D721Med (cell line): Measurements from ENCODE around the gene PDCL3.

Experiments used
- DNase-seq: peaks from one replicate; pipeline ENCODE4 v3.0.0; 2011; ENCODE audit warnings: low spot score; ENCODE audit not compliant: insufficient read length
- FAIRE-seq: peaks from 2 replicates; lab custom pipeline; 2011; peaks lifted over from hg19 to GRCh38; lab: Jason Lieb, UNC
- TF ChIP-seq, protein P1 (sequence below): IDR thresholded peaks from 2 replicates; pipeline ENCODE4 v1.5.1; 2012; ENCODE audit warnings: mild to moderate bottlenecking, control low read depth; ENCODE audit not compliant: insufficient read depth; ENCODE audit errors: missing control alignments

The PDCL3 gene

DNA sequence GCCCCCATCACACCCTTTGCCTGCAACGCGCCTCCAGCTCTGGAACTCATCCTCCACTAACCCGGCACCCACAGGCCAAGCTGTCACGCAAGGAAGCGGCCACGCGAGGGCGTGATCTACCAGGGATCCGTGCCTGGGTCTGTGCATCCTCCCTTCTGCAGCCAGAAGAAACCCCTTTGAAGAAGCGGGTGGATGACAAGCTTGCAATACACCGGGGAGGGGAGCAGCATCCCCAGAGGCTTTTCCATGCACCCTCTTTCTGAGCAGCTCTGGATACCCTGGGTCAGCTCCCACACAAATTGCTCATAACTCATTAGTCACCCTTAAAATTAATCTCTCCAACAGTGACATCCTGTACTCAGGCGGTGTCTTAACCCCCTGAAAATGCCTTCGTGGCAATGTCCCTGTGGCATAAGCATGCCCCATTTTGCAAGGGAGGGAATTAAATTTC lies 47.6 kb downstream of the PDCL3 start:
- DNase-seq = peak; percentile 47
- TF ChIP-seq, protein P1, sequence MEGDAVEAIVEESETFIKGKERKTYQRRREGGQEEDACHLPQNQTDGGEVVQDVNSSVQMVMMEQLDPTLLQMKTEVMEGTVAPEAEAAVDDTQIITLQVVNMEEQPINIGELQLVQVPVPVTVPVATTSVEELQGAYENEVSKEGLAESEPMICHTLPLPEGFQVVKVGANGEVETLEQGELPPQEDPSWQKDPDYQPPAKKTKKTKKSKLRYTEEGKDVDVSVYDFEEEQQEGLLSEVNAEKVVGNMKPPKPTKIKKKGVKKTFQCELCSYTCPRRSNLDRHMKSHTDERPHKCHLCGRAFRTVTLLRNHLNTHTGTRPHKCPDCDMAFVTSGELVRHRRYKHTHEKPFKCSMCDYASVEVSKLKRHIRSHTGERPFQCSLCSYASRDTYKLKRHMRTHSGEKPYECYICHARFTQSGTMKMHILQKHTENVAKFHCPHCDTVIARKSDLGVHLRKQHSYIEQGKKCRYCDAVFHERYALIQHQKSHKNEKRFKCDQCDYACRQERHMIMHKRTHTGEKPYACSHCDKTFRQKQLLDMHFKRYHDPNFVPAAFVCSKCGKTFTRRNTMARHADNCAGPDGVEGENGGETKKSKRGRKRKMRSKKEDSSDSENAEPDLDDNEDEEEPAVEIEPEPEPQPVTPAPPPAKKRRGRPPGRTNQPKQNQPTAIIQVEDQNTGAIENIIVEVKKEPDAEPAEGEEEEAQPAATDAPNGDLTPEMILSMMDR = peak; percentile 54
- no peak for FAIRE-seq

DNA sequence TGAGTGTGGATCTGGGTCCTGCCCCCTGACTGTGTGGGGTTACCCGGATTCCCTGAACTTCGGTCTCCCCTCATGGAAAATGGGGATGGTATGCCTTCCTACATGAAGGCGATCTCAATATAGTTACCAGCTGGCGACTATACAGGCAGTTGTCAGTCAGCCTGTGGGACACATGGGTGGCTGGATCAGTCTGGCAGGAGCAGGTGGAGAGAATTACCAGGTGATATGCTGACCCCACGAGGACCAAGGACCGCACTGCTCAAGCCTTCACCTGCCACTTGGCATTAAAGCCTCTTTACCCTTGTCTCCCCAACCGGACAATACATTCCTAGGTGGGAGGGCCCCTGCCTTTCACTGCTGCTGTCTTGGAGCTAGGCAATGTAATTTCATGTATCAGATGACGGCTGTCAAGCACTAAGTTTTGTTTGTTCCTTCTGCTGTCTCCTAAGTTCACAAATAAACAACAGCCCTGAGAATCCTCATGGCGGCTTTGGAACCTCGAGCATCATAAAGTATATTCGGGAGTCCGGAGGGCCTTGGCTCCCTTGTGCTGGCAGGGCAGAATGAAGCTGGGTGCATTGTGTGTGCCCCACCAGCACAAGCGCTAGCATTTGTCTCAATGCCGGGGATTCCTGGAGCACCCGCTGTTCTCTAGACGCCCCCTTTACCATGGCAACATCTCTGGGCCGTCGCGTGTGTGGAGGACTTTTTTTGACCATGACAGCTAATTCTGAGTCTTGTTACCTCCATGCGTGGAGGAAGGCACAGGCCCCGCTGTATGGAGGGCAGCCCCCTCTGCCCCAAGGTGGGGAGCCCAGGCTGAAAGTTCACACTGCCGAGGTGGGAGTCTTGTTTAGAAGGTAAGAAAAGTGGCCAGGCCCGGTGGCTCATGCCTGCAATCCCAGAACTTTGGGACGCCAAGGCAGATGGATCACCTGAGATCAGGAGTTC lies 48.6 kb downstream of the PDCL3 start:
- FAIRE-seq (no peak), DNase-seq (no peak)
- TF ChIP-seq, protein P1 = no peak

DNA sequence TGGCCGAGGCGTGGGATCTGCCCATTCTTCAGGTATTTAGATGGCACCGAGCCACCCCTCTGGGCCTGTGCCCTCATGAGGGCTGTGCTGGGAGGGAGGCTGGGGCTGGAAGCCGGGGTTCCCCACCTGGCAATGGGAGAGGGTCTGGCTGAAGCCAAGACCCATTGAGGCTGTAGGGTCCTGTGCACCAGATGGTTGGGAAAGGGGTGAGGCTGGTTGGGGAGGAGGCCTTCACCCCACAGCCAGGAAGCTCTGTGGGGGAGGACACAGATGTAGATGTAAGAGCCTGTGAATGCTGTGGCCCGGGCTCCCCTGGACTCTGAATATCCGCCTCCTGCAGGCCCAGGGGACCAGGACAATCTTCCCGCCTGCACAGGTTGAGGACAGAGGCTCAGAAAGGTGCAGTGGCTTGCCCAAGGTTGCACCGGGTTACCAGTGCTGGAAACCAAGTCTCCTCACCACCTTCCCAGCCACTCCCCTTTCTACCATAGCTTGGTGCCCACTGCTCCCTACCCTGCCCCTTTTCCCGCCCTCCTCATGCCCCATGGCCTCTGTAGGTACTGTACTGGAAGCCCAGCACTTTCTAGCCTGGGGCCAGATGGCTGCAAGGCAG lies 49.7 kb downstream of the PDCL3 start:
- DNase-seq (no peak), FAIRE-seq (no peak)
- TF ChIP-seq, protein P1 = no peak

DNA sequence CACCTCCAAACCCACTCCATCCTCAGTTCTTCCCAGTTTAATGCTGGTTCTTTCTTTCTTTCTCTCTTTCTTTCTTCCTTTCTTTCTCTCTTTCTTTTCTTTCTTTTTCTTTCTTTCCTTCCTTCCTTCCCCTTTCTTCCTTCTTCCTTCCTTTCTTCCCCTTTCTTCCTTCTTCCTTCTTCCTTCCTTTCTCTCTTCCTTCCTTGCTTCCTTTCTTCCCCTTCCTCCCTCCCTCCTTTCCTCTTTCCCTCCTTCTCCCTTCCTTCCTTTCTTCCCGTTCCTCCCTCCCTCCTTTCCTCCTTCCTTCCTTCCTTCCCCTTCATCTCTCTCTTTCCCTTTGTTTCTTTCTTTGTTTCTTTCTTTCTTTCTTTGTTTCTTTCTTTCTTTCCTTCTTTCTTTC lies 50.9 kb downstream of the PDCL3 start:
- DNase-seq (no peak), FAIRE-seq (no peak)
- TF ChIP-seq, protein P1 = no peak

DNA sequence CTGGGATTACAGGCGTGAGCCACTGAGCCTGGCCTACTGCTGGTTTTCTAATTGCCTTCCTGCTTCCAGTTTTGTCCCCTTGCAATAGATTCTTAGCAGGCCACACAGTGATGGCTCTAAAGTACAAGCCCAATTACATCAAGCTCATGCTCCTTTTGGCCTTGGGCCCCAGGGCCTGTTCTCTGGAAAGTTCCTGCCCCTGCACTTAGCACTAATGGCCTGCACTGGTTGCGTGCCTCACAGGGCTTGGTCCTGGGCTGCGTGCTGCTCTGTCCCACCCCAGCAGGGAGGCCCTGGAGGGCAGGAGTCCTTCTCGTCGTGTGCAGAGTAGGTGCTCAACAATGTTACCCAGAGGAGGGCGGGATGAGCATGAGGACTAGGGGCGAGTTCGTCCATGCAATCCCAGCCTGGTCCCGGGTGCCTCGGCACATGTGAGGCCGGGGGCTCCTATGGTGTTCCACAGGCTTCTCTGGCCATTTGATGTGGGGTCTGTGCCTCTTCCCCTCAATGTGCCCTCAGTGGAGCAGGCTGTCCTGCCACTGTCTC lies 51.7 kb downstream of the PDCL3 start:
- FAIRE-seq = no peak
- TF ChIP-seq, protein P1 = no peak

DNA sequence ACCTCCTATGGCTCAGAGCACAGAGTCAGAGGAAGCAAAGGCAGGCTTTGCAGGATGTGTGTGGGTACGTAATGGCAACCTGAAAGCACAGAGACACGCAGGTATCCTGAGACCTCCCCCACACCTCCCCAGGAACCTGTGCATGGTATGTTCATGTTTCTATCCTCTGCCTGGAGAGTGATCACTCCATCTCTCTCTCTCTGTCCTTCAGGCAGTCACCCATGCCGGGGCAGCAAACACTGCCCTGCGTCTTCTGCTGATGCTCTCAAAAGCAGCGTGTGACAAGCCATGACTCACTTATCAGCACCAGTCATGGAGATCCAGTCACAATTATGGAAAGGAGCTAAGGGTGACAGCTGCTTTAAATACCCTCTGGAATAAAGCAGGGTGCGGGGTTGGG lies 52.7 kb downstream of the PDCL3 start:
- DNase-seq (no peak), FAIRE-seq (no peak)
- TF ChIP-seq, protein P1 = no peak

More for the DNA sequence above, 51.7 kb downstream of the PDCL3 start:
- DNase-seq = no peak
